ENCODE data around the gene DCAF8L2. TPM values are rescaled to one million over a fixed set of nuclear protein-coding genes. Genes with fewer than 3 reads are reported as not detected.

Gene DCAF8L2
- total RNA-seq, 1 experiment from 2014 or later, result not detected

GRCh38 chrX:27619975-27620374, 29.8 kb downstream of the DCAF8L2 start:
- H4K5ac ChIP-seq (ENCODE audit: insufficient read length, low read depth, low read length), result no peak overlapping the region
- H3K9me3 Mint-ChIP-seq, result peaks cover 37 to 57% of the 10 kb centered on the region in 2 experiments
- H3K14ac ChIP-seq (ENCODE audit: insufficient read depth, low read length), result no peak overlapping the region
- no peak overlapping the region for H2BK12ac ChIP-seq (ENCODE audit: insufficient read length, low read depth, low read length)
- H2AFZ ChIP-seq (ENCODE audit: low read length), result no peak overlapping the region
- no peak overlapping the region for H3K56ac ChIP-seq (ENCODE audit: insufficient read length, low read depth, low read length)
- no peaks in the 10 kb centered on the region for H3K27me3 ChIP-seq (ENCODE audit: insufficient read depth, low read length)
- H2AK5ac ChIP-seq (ENCODE audit: insufficient read length, low read length), result no peak overlapping the region
- no peaks in the 10 kb centered on the region for H3K4me1 ChIP-seq (ENCODE audit: insufficient read depth, low read length)
- H3K27me3 Mint-ChIP-seq (ENCODE audit: low read depth), result peaks cover 3% of the 10 kb centered on the region; the same call in 1 of the 2 replicates
- no peaks in the 10 kb centered on the region; a peak in 1 of 7 replicates for H3K36me3 Mint-ChIP-seq (ENCODE audit: insufficient read depth in 1 of 3, low read depth in 3 of 3)
- no peaks in the 10 kb centered on the region for H3K79me2 ChIP-seq (ENCODE audit: insufficient read depth, low read length)
- no peaks in the 10 kb centered on the region for H4K20me1 ChIP-seq (ENCODE audit: control insufficient read depth, insufficient read depth, insufficient read length)
- H3K79me1 ChIP-seq (ENCODE audit: insufficient read depth, low read depth, low read length, poor library complexity, severe bottlenecking), result no peaks in the 10 kb centered on the region
- no peak overlapping the region for H4K91ac ChIP-seq (ENCODE audit: insufficient read length, low read depth, low read length)
- peaks cover 4% of the 10 kb centered on the region for H3K9me3 ChIP-seq (ENCODE audit: control insufficient read depth, low read depth, low read length)
- no peak overlapping the region for H2BK20ac ChIP-seq (ENCODE audit: low read depth, low read length, poor library complexity, severe bottlenecking)
- H3K4me3 Mint-ChIP-seq, result no peak overlapping the region
- H3T11ph ChIP-seq (ENCODE audit: low read length), result no peak overlapping the region
- TF ChIP-seq CTCF (conservative IDR thresholded peaks at IDR 0.05), result peak; percentile 68
- H3K23ac ChIP-seq (ENCODE audit: insufficient read length, low read depth, low read length), result no peak overlapping the region
- no peak overlapping the region for H3K4me2 ChIP-seq (ENCODE audit: insufficient read depth, insufficient read length, low read length)
- H4K8ac ChIP-seq (replicated peaks; ENCODE audit: insufficient read length, low read depth, low read length), result no peak overlapping the region
- H3K27ac ChIP-seq (ENCODE audit: insufficient read length, low read depth, low read length), result no peak overlapping the region
- whole genome bisulfite sequencing (ENCODE audit: extremely low coverage, insufficient read length, low lambda C conversion rate), result no CpG with 5 or more reads among the region's 2 CpGs
- no peaks in the 10 kb centered on the region for H3K23me2 ChIP-seq (ENCODE audit: insufficient read length, low read depth, low read length, poor library complexity, severe bottlenecking)
- H2BK120ac ChIP-seq (ENCODE audit: low read depth, low read length, poor library complexity, severe bottlenecking), result no peak overlapping the region
- H3K18ac ChIP-seq (ENCODE audit: insufficient read length, low read depth, low read length), result no peak overlapping the region
- H3K27ac Mint-ChIP-seq, result no peak overlapping the region
- H3K4ac ChIP-seq (ENCODE audit: low read depth, low read length), result no peak overlapping the region
- H3K9ac ChIP-seq (ENCODE audit: extremely low read depth, insufficient read length, low read length), result no peak overlapping the region
- H2BK15ac ChIP-seq (ENCODE audit: low read depth, low read length), result no peak overlapping the region
- DNase-seq, result no peak
- no peaks in the 10 kb centered on the region for H3K4me1 Mint-ChIP-seq
- no peak overlapping the region for H2BK5ac ChIP-seq (ENCODE audit: insufficient read length, low read length)

Measured in H9 (cell line).